NCI-H2227 (cell line): ENCODE results near the gene GTF3C1.
"Not testable (repeated sequence)": the region's sequence is repeated elsewhere in the genome, so short reads cannot be mapped to it uniquely, and the experiment has no call there.

Experiments used
- DNase-seq: peaks from one replicate; lab custom pipeline; 2025; ENCODE audit not compliant: unreplicated experiment; lab: John Stamatoyannopoulos, UW

The GTF3C1 gene

GRCh38 chr16:27465483-27465879, 84.2 kb downstream of the GTF3C1 start:
- DNase-seq = no peak

- no peak for DNase-seq
Observed at GRCh38 chr16:27464626-27465482, 84.9 kb downstream of the GTF3C1 start.

- DNase-seq = no peak
Observed at GRCh38 chr16:27463741-27464591, 85.7 kb downstream of the GTF3C1 start.

GRCh38 chr16:27462846-27463682, 86.6 kb downstream of the GTF3C1 start:
- no peak for DNase-seq

GRCh38 chr16:27462200-27462845, 87.4 kb downstream of the GTF3C1 start:
- no peak for DNase-seq

GRCh38 chr16:27461483-27462171, 88.1 kb downstream of the GTF3C1 start:
- DNase-seq = no peak

GRCh38 chr16:27460663-27461482, 88.8 kb downstream of the GTF3C1 start:
- no peak for DNase-seq

- DNase-seq = no peak
Observed at GRCh38 chr16:27460213-27460612, 89.5 kb downstream of the GTF3C1 start.

- no peak for DNase-seq
Observed at GRCh38 chr16:27458987-27459688, 90.6 kb downstream of the GTF3C1 start.

- no peak for DNase-seq
Observed at GRCh38 chr16:27458258-27458657, 91.5 kb downstream of the GTF3C1 start.

GRCh38 chr16:27457605-27457900, 92.2 kb downstream of the GTF3C1 start:
- not testable (repeated sequence) for DNase-seq

- DNase-seq = no peak
Observed at GRCh38 chr16:27455700-27456099, 94.0 kb downstream of the GTF3C1 start.

GRCh38 chr16:27453494-27453825, 96.3 kb downstream of the GTF3C1 start:
- no peak for DNase-seq

GRCh38 chr16:27452569-27453493, 96.9 kb downstream of the GTF3C1 start:
- no peak for DNase-seq

GRCh38 chr16:27450196-27450549, 99.5 kb downstream of the GTF3C1 start:
- no peak for DNase-seq

- no peak for DNase-seq
Observed at GRCh38 chr16:27449434-27450195, 100.1 kb downstream of the GTF3C1 start.
